SK-N-MC (cell line): Measurements from ENCODE around the gene UST.

Source experiments
- DNase-seq: peaks from one replicate; pipeline ENCODE4 v3.0.0-alpha.2; 2011; ENCODE audit warnings: low read depth, low spot score
- H3K27ac ChIP-seq: fragments of 200-600 bp; sonication (generic); 2 replicates; pipeline ENCODE4 v1.5.1; 2016; ENCODE audit warnings: mixed run types
- H3K36me3 ChIP-seq: fragments of 200-600 bp; sonication (generic); 2 replicates; pipeline ENCODE4 v1.6.1; 2017; ENCODE audit warnings: antibody characterized with exemption, low read length, mixed read lengths; ENCODE audit not compliant: insufficient read depth
- H3K4me3 ChIP-seq: fragments of 200-600 bp; sonication (generic); 2 replicates; pipeline ENCODE4 v1.5.1; 2016
- H3K9ac ChIP-seq: fragments of 200-600 bp; sonication (generic); 2 replicates; pipeline ENCODE4 v1.8.0; 2017; ENCODE audit warnings: mixed run types, mixed read lengths; ENCODE audit not compliant: insufficient read length
- H3K9me3 ChIP-seq: fragments of 200-600 bp; sonication (generic); 2 replicates; pipeline ENCODE4 v1.6.1; 2017; ENCODE audit warnings: low read depth, mild to moderate bottlenecking, antibody characterized with exemption, low read length, moderate library complexity, mixed read lengths
- EZH2 ChIP-seq: fragments of 200-600 bp; sonication (generic); IDR thresholded peaks from one replicate; pipeline ENCODE4 v1.6.1; 2017; ENCODE audit warnings: antibody characterized with exemption
- FOXP2 ChIP-seq: optimal IDR thresholded peaks from 2 replicates; pipeline ENCODE3; 2011; ENCODE audit warnings: mild to moderate bottlenecking, moderate library complexity; ENCODE audit not compliant: insufficient read depth; ENCODE audit errors: extremely low read length, control extremely low read depth
- POLR2AphosphoS5 ChIP-seq: IDR thresholded peaks from 2 replicates; pipeline ENCODE4 v1.6.1; 2012; ENCODE audit warnings: mild to moderate bottlenecking, low read depth, low read length, borderline replicate concordance

The UST gene

GRCh38 chr6:149112976-149113375 lies 366.1 kb downstream of the UST start:
- Histone ChIP-seq H3K9ac (no peak overlapping the region), H3K4me3 (no peak overlapping the region), H3K36me3 (no peaks in the 10 kb centered on the region), H3K9me3 (no peaks in the 10 kb centered on the region), H3K27ac (no peak overlapping the region)
- DNase-seq, result no peak
- TF ChIP-seq EZH2 (no peak), FOXP2 (no peak), POLR2AphosphoS5 (no peak)

GRCh38 chr6:149114167-149114566 lies 367.3 kb downstream of the UST start:
- DNase-seq, result no peak
- TF ChIP-seq POLR2AphosphoS5 (no peak), EZH2 (no peak), FOXP2 (no peak)
- Histone ChIP-seq H3K9me3 (no peaks in the 10 kb centered on the region), H3K36me3 (no peaks in the 10 kb centered on the region), H3K9ac (no peak overlapping the region), H3K27ac (no peak overlapping the region), H3K4me3 (no peak overlapping the region)

GRCh38 chr6:149118737-149119653 lies 372.2 kb downstream of the UST start:
- no peak for DNase-seq
- TF ChIP-seq EZH2 (no peak), FOXP2 (no peak), POLR2AphosphoS5 (no peak)
- no peak overlapping the region for H3K9ac ChIP-seq

GRCh38 chr6:149122850-149123821 lies 376.3 kb downstream of the UST start:
- no peak for DNase-seq

More at GRCh38 chr6:149118737-149119653, 372.2 kb downstream of the UST start:
- H3K4me3 ChIP-seq, result no peak overlapping the region
- H3K27ac ChIP-seq, result no peak overlapping the region
- H3K36me3 ChIP-seq, result no peaks in the 10 kb centered on the region
- no peaks in the 10 kb centered on the region for H3K9me3 ChIP-seq

GRCh38 chr6:149125309-149125708 lies 378.5 kb downstream of the UST start:
- TF ChIP-seq POLR2AphosphoS5 (no peak), EZH2 (no peak), FOXP2 (no peak)
- no peak for DNase-seq
- no peak overlapping the region for H3K9ac ChIP-seq
- H3K4me3 ChIP-seq, result no peak overlapping the region
- H3K36me3 ChIP-seq, result no peaks in the 10 kb centered on the region
- H3K27ac ChIP-seq, result no peak overlapping the region
- H3K9me3 ChIP-seq, result no peaks in the 10 kb centered on the region

More at GRCh38 chr6:149122850-149123821, 376.3 kb downstream of the UST start:
- Histone ChIP-seq H3K9ac (no peak overlapping the region), H3K27ac (no peak overlapping the region), H3K9me3 (no peaks in the 10 kb centered on the region), H3K4me3 (no peak overlapping the region), H3K36me3 (no peaks in the 10 kb centered on the region)
- TF ChIP-seq FOXP2, result no peak
- no peak for TF ChIP-seq EZH2
- TF ChIP-seq POLR2AphosphoS5, result no peak
